SHP77 treated with DMSO at 0.1 percent for 48 hours (cell line): Measurements from ENCODE around the gene EDN1.

Experiments
- DNase-seq: peaks from one replicate; lab custom pipeline; 2025; lab: John Stamatoyannopoulos, UW

Gene EDN1

DNA sequence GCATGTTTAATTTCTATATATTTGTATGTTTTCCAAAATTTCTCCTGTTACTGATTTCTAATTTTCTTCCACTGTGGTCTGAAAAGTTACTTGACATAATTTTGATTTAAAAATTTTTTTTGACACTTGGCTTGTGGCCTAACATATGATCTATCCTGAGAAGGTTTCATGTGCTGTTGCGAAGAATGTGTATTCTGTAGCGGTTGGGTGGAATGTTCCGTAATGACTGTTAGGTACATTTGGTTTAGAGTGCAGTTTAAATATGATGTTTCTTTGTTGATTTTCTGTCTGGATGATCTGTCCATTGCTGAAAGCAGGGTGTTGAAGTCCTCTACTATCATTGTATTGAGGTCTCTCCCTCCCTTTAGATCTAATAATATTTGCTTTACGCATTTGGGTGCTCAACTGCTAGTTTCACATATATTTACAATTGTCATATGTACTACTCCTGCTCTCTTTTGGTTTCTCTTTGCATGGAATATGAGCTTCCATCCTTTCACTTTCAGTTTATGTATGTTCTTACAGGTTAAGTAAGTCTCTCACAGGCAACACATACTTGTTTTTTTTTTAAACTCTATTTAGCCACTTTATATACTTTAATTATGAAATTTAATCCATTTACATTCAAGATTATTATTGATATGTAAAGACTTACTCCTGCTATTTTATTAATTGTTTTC lies 19.5 kb upstream of the EDN1 start:
- no peak for DNase-seq

DNA sequence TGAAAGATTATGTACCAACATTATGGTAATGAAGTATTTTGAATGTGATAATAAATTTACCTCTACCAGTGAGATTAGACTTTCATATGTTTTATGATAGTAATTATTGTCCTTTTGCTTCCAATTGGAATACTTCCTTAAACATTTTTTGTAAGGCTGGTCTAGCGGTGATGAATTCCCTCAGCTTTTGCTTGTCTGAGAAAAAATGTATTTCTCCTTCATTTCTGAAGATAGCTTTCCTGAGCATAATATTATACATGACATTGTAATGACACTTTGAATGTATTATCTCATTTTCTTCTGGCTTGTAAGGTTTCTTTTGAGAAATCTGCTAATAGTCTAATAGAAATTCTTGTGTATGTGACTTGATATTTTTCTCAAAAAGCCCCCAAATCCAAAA lies 18.6 kb upstream of the EDN1 start:
- no peak for DNase-seq

DNA sequence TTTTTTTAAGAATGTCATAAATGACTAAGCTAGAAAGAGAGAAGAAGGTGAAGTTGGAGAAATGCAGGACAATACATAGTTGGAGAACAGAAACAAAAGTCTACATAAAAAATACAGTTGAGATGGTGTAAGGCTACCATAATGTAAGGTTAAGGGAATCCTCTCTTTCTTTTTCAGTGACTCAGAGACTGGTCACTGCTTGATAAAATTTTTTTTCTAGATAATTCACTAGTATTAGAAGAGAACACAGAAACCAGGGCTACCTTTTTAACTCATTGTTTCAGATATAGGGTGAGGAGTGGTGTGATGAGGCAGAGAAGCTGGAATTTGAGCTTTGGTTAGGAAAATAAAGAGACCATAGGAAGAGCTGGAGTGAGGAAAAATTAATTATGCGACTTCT lies 18.2 kb upstream of the EDN1 start:
- DNase-seq, result no peak

DNA sequence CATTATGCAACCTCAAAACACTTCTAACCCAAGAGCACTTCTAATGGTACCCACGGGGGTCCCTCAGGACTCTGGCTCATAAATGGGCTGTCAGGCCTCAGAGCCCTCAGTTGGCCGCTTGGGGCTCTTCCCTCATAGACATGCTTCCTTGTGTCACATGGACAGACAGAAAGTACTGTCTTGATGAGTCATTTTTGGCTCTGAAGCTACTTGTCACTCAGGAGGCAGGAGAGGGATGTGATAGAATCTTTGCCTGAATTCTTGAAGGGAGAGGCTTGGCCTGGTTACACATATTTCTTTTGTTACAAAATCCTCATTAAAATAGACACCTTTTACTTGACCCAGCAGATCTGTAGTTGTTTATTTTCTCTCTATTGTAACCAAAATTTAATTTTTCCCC lies 15.1 kb upstream of the EDN1 start:
- no peak for DNase-seq

DNA sequence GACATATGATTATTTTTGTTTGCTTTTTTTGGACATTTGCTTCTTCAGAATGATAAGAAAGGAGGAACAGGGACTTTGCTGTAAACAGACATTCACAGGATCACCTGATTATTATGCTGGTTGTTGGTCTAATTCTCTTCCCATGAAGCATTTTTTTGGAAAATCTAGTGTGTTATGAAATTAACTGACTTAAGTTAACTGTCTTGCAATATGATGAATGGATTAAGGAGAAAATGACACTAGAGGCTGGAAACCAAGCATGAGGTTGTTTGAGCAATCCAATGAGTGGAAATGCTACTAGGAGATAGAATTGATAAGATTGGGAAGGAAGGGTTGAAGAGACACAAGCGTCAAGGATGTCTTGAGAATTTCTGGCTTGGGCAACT lies 13.2 kb upstream of the EDN1 start:
- DNase-seq, result no peak

DNA sequence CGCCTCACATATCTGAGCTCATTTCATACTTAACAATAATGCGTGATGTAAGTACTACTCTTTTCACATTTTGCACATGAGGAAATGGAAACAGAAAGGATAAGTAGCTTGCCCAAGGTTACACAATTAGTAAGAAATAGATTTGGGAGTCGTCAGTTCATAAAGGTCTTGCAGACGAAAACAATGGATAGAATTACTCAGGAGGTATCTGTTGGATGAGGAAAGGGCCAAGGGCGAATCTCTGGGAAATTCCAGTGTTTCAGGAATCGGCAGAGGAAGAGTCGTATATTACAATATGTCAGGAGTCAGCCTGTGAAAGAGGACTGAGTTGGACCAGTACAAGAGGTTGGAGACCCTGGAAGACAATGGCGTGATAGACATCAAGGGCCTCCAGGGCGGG lies 12.8 kb upstream of the EDN1 start:
- DNase-seq, result no peak

DNA sequence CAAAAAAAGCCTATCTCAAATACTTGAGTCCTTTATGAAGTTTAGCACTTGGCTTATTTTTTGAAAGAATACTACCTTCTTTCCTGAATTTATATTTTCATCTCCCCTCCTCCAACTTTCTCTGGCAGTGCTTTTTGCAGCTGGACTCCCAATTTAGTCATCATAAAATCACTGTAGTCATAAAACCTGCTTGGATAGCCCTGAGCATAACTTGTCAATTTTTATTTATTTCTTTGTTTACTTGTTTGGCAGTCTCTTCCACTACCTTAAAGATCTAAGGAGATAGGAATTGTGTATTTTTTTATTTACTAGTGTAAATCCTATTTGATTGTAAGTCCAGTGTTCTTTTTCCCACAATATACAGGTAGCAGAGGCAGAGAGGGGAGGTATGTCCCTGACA lies 11.2 kb upstream of the EDN1 start:
- no peak for DNase-seq

DNA sequence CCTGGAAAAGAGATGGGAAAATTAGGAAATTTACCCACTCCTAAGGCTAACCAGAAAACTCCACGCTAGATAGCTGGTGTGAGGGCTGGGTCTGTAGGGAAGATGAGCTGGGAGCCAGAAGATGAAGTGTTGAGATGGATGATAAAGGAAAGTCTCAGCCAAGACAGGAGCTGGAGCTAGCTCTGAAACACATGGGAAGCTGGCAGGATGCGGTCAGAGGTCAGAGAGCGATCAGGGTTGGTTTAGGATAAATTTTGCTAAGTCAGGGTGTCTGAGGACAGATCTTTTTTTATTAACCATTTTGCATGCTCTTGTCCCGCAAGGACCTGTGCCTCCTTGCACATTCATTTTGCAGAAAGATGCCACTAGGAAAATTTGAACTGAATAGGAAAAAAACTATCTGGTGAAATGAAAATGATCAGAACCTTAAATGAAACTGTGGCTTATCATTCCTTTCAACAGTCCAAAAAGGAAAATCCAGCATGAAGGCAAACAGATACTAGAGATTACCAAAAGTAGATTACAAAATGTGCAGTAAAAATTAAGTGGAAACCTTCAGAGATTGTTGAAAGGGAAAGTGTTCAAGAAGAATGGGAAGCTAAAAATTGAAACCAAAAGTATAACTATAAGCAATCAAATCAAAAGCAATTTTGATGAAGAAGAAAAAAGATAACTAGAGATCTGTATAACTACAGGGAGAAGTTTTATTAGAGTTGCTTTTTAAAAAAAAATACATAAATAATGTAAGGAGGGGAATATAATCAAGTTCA lies 10.7 kb upstream of the EDN1 start:
- DNase-seq, result no peak

DNA sequence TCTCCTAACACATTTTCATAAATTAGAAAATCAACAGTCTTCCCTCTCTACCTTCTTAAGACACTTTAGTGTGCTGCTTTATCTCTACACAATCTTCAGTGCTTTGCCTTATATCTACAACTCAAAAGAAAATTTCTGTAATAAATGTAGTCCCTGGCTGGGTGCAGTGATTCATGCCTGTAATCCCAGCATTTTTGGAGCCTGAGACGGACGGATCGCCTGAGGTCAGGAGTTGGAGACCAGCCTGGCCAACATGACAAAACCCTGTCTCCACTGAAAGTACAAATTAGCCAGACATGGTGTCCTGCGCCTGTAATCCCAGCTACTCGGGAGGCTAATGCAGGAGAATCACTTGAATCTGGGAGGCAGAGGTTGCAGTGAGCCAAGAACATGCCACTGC lies 9.7 kb upstream of the EDN1 start:
- DNase-seq, result no peak

DNA sequence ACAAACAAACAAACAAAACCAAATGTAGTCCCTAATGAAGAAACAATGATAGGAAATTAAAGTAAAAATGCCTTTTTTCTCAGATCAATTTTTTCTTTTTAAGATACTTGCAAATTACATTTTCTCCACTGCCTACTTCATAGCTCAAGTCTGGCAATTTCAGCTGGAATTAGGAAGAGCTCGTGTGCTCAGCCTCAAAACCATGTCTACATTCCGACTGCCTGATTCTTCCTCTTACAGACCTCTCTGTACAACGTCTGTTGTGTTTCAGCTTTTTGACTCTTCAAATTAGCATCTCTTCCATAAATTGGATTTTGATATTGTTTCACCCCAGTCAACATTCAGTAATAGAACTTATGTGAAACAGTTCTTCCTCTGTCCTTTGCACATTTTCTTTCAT lies 9.3 kb upstream of the EDN1 start:
- no peak for DNase-seq

DNA sequence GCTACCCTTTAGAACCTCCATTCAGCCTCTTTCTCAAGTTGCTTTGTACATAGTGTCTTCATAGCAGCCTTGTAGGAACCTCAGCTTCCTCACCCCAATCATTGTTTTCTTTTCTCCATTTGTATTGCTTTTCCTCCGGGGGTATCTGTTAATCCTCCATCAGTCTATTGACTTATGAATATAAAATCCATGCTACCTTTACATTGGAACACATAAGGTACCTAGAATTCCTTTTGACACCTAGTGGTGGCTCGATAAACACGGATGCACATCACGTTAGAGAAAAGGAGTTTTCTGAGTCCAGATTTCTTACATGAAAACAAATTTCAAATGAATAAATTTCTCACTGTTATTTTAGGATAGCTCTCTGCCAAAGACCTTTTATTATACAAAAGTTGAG lies 6.3 kb upstream of the EDN1 start:
- no peak for DNase-seq

DNA sequence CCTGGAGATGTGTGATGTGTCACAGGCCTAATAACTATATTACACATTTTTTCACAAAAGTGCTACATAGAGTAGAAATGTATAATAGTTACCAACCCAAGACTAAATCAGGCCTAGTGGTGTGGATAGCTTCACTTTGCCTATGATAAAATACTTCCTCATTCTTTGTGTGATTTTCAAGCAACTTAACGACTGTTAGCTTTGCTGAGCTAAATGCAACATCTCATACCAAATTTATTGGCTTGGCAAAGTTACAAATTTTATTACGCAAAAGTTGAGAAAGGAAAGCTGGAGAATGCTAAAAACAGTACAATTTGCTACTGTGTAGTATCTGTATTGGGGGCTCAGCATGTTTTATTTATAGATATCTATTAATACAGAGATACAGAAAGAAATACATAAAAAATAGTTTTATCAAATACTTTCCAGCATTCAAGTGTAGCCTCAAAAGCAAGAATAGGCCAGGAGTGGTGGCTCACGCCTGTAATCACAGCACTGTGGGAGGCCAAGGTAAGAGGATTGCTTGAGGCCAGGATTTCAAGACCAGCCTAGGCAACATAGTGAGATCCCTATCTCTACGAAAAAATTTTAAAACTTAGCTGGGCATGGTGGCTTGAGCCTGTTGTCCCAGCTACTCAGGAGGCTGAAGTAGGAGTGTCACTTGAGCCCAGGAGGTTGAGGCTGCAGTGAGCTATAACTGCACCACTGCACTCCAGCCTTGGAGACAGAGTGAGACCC lies 3.6 kb upstream of the EDN1 start:
- no peak for DNase-seq

DNA sequence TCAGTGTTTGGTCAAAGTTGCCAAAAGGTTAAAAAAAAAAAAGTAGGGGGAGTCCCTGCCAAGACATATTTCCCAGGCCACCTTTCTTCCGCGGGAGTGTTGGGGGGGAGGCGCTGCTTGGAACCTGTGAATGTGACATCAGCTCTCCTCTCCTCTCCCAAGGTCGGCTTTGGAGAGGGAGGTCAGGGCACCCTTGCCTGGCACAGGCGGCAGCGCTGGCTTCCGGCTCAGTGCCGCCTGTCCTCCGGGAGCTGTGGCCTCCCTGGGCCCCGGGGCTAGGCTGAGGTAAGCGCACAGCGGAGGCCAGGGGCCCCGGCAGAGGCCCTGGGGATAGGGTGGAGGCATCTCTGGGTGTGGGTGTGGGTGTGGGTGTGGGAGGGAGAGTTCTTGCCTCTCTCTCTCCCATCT lies 1.9 kb upstream of the EDN1 start:
- DNase-seq, result no peak

DNA sequence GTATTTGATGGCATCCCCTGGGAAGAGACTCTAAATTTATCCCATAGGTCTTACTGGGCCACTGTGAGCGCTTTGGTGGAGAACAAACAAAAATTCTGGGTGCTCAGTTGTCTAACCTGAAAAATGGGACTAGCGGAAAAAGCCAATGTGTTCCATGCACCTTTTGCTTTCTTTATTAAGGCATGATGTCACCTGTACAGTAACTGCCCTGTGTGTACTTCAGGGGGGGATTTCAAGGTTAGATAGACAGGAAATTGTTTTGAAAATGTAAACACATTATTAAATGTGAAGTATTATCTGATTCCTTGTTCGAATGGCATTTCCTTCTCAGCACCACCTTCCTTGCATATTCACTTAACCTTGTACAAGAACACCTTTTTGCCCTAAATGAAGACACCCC lies 1.2 kb upstream of the EDN1 start:
- no peak for DNase-seq

DNA sequence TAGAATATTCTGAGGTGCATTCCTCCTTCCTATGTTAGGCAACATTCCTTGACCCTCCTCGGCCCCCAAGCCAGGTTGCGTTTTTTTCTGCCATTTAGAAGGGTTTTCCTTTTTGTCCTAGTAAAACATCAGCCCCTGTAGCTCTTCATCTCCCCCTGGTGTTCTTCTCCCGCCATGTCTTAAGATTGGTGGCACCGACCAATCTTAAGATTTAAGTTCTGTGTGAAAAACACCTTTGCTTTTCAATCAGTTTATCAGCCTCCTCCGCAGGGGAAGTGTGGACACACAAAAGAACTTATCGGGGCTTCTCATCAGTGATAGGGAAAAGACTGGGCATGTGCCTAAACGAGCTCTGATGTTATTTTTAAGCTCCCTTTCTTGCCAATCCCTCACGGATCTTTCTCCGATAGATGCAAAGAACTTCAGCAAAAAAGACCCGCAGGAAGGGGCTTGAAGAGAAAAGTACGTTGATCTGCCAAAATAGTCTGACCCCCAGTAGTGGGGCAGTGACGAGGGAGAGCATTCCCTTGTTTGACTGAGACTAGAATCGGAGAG lies 719 bp upstream of the EDN1 start:
- no peak for DNase-seq

DNA sequence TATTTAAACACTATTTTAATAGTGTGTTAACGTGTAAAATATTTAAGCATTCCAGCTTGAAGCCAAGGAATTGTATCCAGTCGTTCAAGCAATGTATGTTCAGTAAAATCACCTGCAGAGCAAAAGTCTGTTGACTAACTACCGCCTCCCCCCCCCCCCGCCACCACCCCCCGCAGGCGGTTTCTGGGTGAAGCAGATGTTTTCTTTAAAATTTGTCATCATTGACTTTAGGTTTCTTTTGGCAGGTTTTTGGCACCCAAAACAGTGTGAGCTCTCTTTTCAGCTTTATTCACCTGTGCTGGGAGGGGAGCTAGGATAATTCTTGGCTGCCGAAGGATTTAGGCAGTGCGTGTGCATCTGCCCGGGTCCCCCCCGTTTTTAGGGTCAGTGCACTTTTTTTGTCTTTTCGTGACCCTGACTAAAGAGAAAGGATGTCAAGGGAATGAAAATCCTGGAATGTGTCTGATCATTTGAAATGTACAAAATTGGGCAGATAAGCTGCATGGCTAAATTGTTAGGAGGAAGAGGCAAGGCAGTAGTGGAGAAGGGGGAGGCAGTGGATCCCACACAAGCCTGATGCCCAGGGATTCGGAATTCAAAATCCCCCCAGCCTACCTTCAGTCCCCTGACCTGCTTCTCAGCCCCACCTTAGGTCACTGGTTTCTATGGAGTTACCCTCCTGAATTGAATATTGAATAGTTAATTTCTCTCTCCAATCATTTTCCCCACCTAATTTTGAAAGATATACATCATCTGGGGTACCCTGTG lies 1.1 kb downstream of the EDN1 start:
- no peak for DNase-seq

DNA sequence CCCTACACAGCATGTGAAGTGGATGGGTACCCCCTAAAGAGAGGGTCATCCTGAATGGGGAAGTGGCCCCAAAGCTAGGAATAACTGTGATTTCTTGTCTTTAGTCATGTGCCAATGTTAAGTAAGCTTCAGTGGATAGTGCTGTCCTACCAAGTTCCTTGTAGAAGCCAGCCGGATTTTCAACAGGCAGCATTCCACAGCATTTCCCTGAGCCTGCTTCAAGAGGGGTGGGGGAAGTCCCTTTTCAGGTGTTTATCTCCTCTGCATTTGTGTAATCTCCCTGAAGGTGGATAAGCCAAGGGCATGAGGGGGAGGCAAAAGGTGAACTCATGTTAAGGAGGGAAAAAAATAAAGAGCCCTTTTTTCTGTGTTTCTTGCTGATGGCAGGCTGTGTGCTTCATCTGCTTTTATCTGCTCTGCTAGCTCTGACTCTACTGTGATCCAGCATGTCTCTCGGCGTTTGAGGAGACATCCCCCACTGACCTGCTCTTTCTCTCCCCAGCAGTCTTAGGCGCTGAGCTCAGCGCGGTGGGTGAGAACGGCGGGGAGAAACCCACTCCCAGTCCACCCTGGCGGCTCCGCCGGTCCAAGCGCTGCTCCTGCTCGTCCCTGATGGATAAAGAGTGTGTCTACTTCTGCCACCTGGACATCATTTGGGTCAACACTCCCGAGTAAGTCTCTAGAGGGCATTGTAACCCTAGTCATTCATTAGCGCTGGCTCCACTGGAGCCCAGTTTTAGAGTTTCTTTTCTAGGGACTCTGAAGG lies 1.9 kb downstream of the EDN1 start:
- no peak for DNase-seq

DNA sequence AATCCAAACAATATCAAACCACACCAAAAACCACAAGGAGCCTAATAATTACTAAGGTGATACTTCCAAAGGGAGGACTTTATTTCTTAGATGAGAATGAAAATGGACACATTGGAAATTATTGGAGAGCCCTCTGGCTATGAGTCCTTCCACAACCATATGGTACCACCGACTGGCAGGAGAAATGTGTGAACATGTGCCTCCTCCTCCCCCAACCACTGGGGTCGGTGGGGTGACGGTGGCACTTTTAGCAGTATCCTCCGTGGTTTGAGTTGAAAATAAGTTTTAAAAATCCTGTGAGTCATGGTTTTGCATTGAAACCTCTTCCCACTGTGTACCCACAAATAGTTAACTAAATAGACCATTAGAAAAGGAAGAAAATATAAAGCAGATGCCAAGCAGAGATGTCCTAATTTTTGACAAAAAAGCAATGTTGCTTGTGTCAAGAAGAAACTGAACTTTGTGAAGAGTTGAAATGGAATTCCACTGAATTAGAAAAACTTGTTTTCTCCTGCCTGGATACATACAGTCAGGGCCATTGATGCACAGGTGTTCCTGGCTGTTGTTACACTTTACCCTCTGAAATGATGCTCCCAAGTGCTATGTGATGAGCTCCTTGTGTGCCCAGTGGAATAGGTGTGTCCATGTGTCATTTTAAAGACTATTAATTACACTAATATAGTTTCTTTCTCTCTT lies 3.2 kb downstream of the EDN1 start:
- DNase-seq, result no peak

DNA sequence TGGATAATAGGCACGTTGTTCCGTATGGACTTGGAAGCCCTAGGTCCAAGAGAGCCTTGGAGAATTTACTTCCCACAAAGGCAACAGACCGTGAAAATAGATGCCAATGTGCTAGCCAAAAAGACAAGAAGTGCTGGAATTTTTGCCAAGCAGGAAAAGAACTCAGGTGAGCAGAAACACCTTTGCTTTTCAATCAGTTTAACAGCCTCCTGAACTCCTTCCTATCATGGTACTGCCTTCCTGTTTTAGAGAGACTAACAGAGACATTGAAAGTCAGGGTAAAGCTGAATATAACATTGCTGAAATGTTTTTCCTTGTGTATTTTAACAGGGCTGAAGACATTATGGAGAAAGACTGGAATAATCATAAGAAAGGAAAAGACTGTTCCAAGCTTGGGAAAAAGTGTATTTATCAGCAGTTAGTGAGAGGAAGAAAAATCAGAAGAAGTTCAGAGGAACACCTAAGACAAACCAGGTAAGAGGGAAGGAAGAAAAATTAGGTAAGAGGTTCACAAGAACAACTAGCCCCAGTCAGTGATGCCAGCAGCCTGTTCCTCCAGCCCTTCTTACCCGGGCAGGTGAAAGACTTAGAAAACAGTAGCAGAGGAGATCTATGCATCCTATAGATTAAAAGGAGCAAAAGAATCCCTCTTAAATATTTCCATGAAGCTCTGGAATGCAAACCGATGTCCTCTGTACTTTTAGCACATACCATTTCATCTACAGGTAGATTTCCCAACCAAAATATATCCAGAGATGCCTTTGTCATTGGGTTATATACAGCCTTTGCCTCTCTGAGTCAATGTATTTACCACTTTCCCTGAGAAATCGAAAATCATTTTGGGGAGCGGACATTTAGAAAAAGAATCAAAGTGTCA lies 4.0 kb downstream of the EDN1 start:
- DNase-seq, result no peak
